NCI-H2227 treated with DMSO at 0.1 percent for 48 hours (cell line): ENCODE results near the gene ZNF444.
A peak's percentile ranks its signal among the peaks of the same experiment; 100 is the strongest.
"Not testable (repeated sequence)": the region's sequence is repeated elsewhere in the genome, so short reads cannot be mapped to it uniquely, and the experiment has no call there.

ENCODE experiments used
- DNase-seq: peaks from one replicate; lab custom pipeline; 2025; lab: John Stamatoyannopoulos, UW

ZNF444 gene

DNA sequence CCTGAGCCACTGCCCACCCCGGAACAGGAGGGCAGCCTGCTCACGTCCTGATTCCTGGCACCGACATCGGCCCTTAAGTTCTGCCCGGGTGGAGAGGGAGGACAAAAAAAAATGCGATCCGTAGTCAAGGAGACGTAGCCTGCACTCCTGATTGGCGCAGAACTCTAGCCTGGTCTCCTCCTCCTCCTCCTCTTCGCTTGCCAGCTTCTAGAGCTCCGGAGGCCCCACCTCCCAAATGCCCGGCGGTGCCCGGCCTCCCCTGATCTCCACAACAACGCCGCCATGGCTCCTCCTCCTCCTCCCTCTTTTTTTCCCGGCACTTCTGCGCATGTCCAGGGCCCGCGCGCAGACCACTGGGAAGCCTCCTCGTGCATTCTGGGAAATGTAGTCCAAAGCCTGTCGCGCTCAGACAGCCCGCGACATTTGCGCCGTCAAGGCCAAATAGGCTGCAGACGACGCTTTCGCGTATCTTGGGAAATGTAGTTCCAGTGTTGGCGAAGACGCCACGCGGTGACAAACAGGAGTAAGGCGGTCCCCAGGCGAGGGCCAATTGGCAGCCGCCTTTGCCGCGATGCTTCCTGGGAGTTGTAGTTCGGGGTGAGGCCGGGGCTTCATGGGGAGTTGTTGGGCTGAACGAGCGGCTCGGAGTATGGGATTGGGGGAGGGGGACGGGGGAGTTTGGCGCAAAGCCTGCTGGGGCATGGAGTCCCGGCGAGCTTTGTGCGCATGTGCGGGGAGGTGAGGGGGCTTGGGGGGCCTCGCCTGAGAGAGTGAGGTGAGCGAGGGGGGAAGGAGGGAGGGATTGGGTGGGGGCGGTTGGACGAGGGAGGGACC, at the start of gene ZNF444:
Gene ZNF444 (plus strand): TSS at position 705 of the 834 bp plus-strand sequence. CDS start 5,625 bp downstream, outside the sequence.
- DNase-seq, result peak; percentile 100

DNA sequence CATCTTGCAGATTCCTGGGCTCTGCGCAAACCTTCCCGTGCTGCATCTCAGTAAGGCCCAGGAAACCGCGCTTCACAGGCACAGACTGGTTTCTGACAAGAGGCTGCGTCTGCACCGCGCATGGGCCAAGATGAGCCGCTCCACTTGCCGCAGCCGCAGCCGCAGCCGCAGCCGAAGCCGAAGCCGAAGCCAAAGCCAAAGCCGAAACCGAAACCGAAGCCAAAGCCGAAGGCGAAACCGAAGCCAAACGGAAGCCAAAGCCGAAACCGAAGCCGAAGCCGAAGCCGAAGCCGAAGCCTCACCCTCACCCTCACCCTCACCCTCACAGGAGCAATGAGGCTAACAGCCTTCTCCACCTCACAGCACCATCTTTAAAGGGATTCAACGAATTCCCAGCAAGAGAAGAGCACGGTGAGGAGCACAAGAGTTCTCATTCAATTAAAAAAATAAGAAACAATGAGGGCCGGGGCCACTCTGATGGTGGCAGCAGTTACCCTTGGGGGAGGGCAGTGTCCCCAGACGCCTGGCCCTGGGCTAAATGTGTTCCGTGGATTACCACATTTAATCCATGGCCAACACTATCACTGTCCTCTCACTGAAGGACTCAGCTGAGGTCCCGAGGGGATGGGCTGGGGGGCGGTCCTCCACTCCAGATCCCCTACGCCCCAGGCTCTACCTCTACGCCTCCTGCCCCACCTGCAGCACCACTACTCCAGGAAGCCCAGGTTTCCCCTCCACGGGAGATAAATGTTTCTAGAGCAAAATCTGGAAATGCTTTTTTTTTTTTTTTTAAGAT, 49.1 kb upstream of the ZNF444 start:
- DNase-seq, result peak; percentile 92

DNA sequence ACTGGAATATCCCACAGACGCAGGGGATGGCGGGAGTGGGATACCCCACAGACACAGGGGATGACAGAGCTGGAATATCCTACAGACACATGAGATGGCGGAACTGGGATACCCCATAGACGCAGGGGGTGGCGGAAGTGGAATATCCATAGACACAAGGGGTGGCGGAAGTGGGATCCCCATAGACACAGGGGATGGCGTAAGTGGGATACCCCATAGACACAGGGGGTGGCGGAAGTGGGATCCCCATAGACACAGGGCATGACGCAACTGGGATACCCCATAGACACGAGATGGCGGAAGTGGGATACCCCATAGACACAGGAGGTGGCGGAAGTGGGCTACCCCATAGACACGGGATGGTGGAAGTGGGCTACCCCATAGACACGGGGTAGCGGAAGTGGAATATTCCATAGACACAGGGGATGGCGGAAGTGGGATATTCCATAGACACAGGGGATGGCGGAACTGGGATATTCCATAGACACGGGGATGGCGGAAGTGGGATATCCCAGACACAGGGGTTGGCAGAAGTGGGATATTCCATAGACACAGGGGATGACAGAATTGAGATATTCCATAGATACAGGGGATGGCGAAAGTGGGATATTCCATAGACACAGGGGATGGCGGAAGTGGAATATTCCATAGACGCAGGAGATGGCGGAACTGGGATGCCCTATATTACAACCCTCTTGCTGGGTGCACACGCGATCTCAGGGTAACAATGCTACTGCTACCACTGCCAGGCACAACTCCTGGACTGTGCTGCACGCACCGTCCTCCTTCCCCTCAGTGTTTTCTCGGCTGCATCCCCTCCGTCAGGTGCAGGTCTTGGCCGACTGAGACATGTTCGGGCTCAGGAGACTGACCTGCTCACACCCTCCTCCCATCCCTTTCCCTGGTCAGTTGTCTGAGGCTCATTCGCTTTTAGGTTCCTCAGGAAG, 48.1 kb upstream of the ZNF444 start:
- no peak for DNase-seq

DNA sequence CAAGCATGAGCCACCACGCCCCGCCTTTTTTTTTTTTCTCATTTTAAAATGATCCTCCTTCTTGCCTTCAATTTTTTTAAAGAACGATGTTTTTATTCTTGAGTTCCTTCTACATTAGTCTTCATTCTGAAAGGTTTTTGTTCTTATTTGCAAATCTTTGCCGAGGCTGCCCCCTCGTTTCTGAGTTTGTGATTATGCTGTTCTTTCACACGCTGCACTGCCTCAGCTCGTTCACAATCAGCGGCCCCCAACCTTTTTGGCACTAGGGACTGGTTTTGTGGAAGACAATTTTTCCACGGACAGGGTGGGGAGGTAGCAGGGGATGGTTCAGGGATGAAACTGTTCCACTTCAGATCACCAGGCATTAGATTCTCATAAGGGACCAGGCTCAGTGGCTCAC, 46.6 kb upstream of the ZNF444 start:
- no peak for DNase-seq

DNA sequence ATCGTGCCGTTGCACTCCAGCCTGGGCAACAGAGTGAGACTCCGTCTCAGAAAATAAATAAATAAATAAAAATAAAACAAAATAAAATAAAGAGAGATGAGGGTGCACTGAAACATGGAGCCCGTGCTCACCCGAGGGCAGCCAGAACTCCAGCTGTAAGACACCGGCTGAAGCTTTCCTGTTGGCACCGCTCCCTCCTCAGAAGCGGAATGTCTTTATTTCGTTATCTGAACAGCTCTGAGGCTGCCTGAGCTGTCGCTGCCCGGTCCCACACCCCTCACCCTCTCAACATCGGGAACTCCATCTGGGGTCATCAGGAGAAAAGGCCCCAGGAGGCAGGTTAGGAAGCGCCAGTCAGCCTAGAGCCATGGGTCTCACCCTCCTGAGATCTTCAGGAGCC, 44.4 kb upstream of the ZNF444 start:
- DNase-seq, result no peak

DNA sequence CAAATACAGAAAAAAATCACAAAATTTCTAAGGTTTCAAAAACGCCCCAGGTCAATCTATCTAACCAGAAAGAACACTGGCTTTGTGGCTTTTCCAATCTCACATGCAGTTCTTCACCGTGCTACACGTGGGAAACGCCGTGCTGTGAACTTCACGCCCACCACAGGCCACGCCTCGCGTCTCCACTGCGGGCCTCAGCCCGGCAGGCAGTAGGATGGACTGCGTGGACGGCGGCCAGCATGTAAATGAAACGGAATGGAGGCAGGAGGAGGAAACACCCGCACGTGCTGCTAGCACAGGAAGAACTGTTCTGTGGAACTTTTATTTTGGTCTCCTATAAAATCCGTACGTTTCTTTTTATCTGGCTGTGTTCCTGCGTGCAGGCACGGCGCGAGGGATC, 43.8 kb upstream of the ZNF444 start:
- DNase-seq, result no peak

DNA sequence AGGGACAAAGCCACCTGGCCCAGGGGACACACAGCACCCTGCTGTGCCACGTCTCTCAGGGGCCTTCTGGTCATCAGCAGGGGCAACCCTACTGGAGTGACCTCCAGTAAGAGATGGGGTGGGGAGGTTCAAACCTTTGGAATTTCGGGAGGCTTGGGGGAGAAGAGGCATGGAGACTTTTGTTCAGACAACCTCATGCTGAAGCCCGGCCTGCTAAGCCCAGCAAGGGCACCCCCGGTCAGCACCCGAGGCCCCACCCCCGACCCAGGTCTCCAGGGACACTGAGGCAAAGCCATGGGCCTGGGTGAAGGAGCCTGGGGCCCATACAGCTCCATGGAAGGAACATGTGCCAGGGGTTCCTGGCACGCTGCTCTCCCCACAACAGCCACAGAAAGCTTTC, 43.3 kb upstream of the ZNF444 start:
- DNase-seq, result no peak

DNA sequence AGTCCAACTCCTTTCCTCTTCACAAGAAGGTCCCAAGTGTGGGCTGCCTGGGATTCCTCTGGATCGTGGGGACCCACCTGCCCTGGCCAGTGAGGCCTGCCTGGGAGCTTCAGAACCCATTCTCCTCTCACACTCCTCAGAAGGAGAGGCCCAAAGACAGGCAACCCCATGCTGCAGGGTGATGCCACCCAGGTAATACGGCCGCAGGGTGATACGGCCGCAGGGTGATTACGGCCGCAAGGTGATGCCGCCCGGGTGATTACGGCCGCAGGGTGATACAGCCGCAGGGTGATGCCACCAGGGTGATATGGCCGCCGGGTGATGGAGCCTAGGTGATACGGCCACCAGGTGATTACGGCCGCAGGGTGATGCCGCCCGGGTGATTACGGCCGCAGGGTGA, 42.9 kb upstream of the ZNF444 start:
- DNase-seq, result not testable (repeated sequence)

DNA sequence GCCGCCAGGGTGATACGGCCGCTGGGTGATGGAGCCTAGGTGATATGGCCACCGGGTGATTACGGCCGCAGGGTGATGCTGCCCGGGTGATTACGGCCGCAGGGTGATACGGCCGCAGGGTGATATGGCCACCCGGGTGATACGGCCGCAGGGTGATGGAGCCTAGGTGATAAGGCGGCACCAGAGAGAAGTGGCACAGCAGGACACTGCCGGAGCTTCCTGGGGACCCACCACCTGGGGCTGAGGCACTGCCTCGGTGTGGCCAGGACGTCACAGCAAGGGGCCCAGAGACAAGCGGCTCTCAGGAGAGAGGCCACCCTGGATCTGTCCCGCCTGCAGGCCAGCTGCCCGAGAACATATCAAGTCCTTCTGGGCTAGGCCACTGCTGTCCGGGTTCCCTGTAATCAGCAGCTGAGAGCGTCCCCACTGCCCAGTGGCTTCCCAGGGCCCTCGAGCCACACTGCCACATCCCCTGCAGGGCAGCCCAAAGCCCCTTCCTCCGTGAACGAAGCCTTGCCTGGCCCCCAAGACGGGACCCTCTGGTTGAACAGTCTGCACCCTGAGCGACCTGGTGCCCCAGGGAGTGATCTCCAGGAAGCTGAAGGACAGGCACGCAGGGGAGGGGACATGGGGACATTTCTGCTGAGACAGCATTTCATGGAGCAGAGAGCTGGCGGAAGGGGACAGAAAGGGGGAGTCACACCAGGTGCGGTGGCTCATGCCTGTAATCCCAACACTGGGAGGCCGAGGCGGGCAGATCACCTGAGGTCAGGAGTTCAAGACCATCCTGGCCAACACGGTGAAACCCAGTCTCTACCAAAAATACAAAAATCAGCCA, 42.1 kb upstream of the ZNF444 start:
- no peak for DNase-seq

DNA sequence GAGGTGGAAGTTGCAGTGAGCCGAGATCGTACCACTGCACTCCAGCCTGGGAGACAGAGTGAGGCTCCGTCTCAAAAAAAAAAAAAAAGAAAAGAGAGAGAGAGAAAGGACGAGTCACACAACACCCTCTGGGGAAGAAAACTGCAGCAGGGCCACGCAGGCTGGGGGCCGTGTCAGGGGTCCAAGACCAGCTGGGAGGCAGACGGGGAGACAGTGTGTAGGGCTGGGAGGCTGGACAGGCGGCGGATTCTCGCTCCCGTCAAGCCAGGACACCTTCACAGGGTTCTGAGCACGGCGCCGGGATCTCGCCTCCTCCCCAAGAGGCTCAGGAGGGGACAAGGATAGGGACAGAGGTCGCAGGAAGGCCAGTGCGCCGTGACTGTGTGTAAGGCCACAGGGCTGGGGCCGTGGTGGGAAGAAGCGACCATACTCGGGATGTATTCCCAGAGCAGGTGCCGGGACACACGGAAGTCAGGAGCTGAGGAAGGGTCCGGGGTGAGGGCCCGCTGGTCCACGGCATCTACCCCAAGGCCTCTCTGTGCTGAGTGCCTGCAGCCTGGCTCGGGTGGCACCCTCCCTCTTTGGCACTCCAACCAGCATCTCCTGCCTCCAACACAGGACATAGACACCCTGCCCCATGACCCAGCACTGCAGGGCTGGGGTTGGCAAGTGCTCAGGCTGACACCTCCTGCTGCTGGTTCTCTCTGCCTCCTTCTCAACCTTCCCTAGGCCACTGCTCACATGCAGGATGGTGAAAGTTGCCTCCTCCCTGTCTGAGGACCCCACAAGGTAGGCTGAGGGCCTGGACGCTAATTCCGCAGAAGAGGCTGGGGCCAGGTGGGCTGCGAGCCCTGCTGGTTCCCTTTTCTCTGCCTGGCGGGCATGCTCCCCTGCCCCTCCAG, 41.2 kb upstream of the ZNF444 start:
- DNase-seq, result no peak

DNA sequence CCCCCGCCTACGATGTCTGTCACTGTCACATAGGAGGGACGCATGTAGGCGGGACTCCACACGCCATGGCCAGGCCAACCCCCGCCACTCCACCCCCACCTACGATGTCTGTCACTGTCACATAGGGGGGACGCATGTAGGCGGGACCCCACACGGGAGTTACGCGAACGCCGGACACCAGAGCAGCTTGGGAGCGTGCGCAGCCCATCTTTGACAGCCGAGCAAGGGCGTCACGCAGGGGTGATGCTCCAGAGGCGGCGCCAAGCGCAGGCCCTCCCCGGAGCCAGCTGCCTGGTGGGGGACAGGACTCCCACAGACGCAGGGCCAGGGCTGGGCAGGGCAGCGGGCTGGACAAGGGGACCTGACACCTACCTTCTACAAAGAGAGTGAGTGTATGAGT, 40.0 kb upstream of the ZNF444 start:
- DNase-seq, result no peak

DNA sequence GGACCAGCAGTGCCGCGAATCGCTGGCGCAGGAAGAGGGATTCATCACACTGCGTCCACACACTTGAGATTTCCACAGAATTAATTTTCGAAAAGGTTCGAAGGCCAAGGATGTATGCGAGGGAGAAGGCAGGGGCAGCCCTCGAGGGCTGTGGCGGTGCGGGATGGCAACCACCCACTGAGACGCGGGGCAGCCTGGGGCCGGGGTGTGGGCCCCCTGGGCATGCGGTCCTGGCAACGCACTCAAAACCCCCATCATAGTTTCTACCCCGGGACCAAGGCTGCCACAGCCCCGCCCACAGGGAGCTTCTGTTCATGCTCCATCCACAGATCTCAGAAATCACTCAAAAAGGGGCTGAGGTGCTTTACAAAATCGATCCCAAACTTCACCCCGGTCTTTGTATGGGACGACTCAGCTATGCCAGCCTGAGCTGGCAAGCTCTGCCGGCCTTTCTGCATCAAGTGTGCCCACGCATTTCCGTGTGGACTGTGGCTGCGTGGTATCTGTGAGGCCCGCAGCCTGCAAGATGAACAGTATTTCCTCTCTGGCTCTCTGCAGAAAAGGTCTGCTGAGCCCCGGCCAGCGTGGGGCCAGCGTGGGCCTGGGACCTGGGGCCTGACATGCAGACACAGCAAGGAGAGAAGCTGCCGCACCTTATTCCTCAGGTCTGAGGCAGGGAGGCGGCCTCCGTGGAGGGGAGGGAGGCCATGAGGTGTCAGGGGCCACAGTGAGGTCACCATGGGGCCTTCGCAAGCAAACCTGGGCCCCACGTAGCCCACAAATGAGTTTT, 39.1 kb upstream of the ZNF444 start:
- DNase-seq, result no peak

DNA sequence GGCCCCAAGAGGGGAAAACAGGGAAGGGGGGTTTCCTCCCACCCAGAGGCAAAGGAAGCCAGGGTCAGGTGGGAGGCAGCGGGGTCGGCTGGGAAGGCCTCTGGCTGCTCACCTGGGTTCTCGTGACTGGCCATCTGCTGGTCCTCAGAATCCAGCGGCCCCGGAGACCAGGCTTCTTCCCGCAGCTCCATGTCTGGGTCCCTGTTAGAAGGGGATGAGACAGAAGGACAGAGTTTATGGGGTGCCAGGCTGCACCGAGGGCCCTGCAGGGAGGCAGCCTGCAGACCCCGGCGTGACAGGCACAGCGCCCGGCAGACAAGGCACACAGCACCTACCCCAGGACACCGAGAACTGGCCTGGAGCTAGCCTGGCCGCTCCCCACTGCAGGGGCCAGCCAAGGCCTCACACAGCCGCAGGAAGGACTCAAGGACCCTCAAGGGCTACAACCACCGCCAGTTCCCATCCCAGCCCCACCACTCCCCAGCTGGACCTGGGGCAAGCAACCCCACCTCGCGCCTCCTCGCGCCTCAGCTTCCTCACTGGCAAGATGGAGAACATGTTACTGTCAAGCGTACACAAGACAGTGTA, 38.0 kb upstream of the ZNF444 start:
- no peak for DNase-seq

DNA sequence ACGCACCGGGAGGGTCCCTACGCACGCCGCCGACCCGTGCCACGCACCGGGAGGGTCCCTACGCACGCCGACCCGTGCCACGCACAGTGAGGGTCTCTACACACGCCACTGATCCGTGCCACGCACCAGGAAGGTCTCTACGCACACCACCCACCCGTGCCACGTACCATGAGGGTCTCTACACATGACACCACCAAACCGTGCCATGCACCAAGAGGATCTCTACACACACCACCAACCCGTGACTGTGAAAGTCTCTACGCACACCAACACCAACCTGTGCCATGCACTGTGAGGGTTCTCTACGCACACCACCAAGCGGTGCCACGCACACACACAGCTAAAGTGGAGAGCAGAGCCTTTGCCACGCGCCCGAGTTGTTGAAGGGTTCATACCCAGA, 36.7 kb upstream of the ZNF444 start:
- no peak for DNase-seq

DNA sequence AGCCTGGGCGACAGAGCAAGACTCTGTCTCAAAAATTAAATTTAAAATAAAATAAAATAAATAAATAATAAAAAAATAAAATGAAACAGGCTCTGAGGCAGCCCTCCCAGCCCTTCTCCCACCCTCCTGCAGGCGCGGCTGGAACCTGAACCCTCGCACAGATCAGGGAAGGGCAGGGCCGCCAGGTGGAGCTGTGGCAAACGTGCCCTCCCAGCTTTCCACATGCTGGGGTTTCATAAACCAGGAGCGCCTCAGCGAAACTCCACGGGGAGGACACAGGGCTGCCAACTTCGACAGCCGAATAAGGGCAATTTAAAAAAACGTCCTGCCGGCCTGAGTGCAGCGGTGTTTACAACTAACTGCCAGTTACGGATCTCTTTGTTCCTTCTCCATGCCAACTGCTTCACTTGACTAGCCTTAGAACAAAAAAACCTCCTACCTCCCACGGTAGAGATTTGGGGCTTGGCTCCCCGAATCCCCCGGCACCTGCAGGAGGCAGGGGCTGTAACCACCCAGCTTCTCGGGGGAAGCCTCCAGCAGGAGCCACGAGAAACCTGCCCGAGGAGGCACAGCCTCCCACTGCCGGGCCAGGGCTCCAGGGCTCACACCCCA, 35.9 kb upstream of the ZNF444 start:
- DNase-seq, result no peak

DNA sequence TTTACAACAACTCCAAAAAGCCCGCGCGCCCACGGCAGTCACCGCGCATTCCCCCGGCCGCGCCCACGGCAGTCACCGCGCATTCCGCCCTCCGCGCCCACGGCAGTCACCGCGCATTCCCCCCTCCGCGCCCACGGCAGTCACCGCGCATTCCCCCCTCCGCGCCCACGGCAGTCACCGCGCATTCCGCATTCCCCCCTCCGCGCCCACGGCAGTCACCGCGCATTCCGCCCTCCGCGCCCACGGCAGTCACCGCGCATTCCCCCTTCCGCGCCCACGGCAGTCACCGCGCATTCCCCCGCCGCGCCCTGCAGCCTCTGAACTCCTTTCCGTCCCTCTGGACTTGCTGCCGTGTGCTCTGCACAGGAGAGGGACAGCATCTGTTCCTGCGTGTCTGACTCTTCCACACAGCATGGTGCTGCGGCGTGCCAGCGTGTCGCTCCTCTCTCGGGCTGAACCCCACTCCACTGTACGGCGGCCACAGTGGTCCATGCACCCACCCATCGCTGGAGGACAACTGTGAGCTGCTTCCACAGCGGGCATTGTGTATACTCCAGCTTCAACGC, 35.2 kb upstream of the ZNF444 start:
- DNase-seq, result not testable (repeated sequence)

DNA sequence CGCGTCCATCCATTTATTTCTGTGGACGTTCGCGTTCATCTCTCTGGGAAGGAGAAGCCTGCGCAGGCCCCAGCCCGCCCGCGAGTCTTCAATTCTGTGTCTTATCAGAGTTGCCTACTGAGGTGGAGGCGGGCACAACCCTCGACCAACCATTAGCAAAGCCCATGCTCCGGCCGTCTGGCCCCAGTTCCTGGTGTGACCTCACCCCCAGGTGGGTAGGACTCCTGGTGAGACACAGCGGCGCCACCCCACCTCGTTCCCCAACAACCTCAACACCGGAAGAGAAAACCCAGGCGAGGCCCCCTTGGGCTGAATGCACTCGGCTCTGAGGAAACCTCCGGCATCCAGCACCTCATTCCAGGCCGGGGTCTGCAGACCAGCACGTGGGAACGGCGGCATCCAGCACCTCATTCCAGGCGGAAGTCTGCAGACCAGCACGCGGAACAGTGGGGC, 34.7 kb upstream of the ZNF444 start:
- DNase-seq, result no peak

DNA sequence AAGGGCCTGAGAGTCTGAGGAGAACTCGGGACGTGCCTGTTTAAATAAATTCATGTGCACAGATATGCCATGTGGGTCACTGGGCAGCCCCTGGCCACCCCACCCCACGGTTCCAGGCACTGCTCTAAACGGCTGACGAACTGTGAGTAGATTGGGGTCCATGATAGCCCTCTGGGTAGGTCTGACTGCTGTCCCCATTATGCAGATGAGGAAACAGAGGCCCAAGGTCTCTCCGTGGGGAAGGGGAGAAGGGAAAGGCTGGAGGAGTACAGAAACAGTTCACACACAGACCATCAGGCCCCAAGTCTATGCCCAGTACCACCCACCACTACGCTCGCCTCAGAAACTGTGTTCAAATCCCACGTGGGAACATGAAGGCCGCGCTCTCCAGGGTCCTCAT, 34.1 kb upstream of the ZNF444 start:
- DNase-seq, result no peak
